NCI-H510A treated with DMSO at 0.1 percent for 48 hours (cell line): Measurements from ENCODE around the gene RSPRY1.
A peak's percentile ranks its signal among the peaks of the same experiment; 100 is the strongest.

Experiments used
- DNase-seq: peaks from one replicate; lab custom pipeline; 2025; lab: John Stamatoyannopoulos, UW

Gene RSPRY1

GRCh38 chr16:57224651-57225335 is 38.7 kb downstream of the RSPRY1 start:
- no peak for DNase-seq

- no peak for DNase-seq
These were observed 39.8 kb downstream of the RSPRY1 start for GRCh38 chr16:57225978-57226377.

- no peak for DNase-seq
These were observed 40.8 kb downstream of the RSPRY1 start for GRCh38 chr16:57226701-57227621.

GRCh38 chr16:57229079-57229478 is 43.0 kb downstream of the RSPRY1 start:
- DNase-seq = no peak

GRCh38 chr16:57231821-57232350 is 45.8 kb downstream of the RSPRY1 start:
- no peak for DNase-seq

GRCh38 chr16:57233944-57234706 is 48.0 kb downstream of the RSPRY1 start:
- DNase-seq = no peak

GRCh38 chr16:57234707-57235092 is 48.6 kb downstream of the RSPRY1 start:
- DNase-seq = no peak

- DNase-seq = peak; percentile 69
These were observed 49.2 kb downstream of the RSPRY1 start for GRCh38 chr16:57235128-57236021.

GRCh38 chr16:57236022-57236350 is 49.9 kb downstream of the RSPRY1 start:
- no peak for DNase-seq

- DNase-seq = no peak
These were observed 52.6 kb downstream of the RSPRY1 start for GRCh38 chr16:57238682-57239081.

- DNase-seq = no peak
These were observed 53.0 kb downstream of the RSPRY1 start for GRCh38 chr16:57239107-57239506.

GRCh38 chr16:57240851-57241250 is 54.7 kb downstream of the RSPRY1 start:
- no peak for DNase-seq

- DNase-seq = no peak
These were observed 56.5 kb downstream of the RSPRY1 start for GRCh38 chr16:57242650-57243049.

GRCh38 chr16:57244463-57244766 is 58.3 kb downstream of the RSPRY1 start:
- DNase-seq = no peak

GRCh38 chr16:57244767-57245471 is 58.8 kb downstream of the RSPRY1 start, which contains the start of gene ARL2BP:
Gene ARL2BP, plus strand, starts transcription at chr16:57245259. Its CDS starts 109 bp downstream, at chr16:57245368.
- peak; percentile 91 for DNase-seq

- peak; percentile 37 for DNase-seq
These were observed 59.5 kb downstream of the RSPRY1 start for GRCh38 chr16:57245472-57246113.

GRCh38 chr16:57251352-57251751 is 65.2 kb downstream of the RSPRY1 start:
- no peak for DNase-seq

GRCh38 chr16:57252148-57252721 is 66.1 kb downstream of the RSPRY1 start:
- no peak for DNase-seq

- no peak for DNase-seq
These were observed 67.3 kb downstream of the RSPRY1 start for GRCh38 chr16:57253466-57253865.
